Kidney (tissue), 14 donors: ENCODE measurements around the gene ACTA2. TPM values are rescaled to one million over a fixed set of nuclear protein-coding genes. Genes with fewer than 3 reads are reported as not detected.

Experiments used
- DNase-seq, 5 donors: peaks; one replicate each; pipeline ENCODE4 v3.0.0-alpha.2; 2013 to 2020
- FAIRE-seq: peaks from 2 replicates; lab custom pipeline; 2012; peaks lifted over from hg19 to GRCh38; lab: Jason Lieb, UNC
- H3K27ac ChIP-seq, 2 donors: one replicate each; pipeline ENCODE4 v1.7.0; 2013; ENCODE audit warnings: low read depth in 2 of 2, low read length in 2 of 2, inconsistent platforms in 1 of 2
- H3K27me3 ChIP-seq: one replicate; pipeline ENCODE4 v1.7.1; 2013; ENCODE audit warnings: low read length, inconsistent platforms; ENCODE audit not compliant: control insufficient read depth, insufficient read depth
- H3K36me3 ChIP-seq, 3 donors: one replicate each; pipeline versions ENCODE4 v1.7.0 to v1.7.1; 2013; ENCODE audit warnings: low read length in 3 of 3, control low read depth in 1 of 3, inconsistent platforms in 1 of 3; ENCODE audit not compliant: insufficient read depth in 3 of 3, control insufficient read depth in 2 of 3
- H3K4me1 ChIP-seq, 3 donors: one replicate each; pipeline versions ENCODE4 v1.7.0 to v1.7.1; 2013; ENCODE audit warnings: low read length in 3 of 3, inconsistent platforms in 1 of 3, low read depth in 1 of 3; ENCODE audit not compliant: control insufficient read depth in 2 of 3, insufficient read depth in 2 of 3
- H3K4me3 ChIP-seq, 3 donors: one replicate each; pipeline versions ENCODE4 v1.7.0 to v1.8.1; 2013; ENCODE audit warnings: low read length in 3 of 3, control low read depth in 1 of 3, inconsistent platforms in 1 of 3
- H3K9ac ChIP-seq, 3 donors: one replicate each; pipeline versions ENCODE4 v1.7.0 to v1.7.1; 2013; ENCODE audit warnings: low read length in 3 of 3, control low read depth in 1 of 3, inconsistent platforms in 1 of 3
- H3K9me3 ChIP-seq, 3 donors: one replicate each; pipeline versions ENCODE4 v1.7.0 to v1.7.1; 2013; ENCODE audit warnings: low read length in 3 of 3, control low read depth in 1 of 3, inconsistent platforms in 1 of 3; ENCODE audit not compliant: control insufficient read depth in 2 of 3, insufficient read depth in 1 of 3
- CTCF ChIP-seq: IDR thresholded peaks from 3 replicates; pipeline ENCODE4 v1.5.1; 2012; ENCODE audit warnings: mild to moderate bottlenecking, moderate library complexity, borderline replicate concordance; ENCODE audit not compliant: insufficient read depth; ENCODE audit errors: extremely low read depth
- intact Hi-C: fragments of 100-400 bp; cut with DNase I; formaldehyde crosslinking; loops from one replicate; pipeline ENCODE4 v1.11.1; 2022
- polyA plus RNA-seq: library from polyadenylated mRNA; stranded (reverse); fragments of 350-450 nt; fragmentation: Illumina TruSeq; extraction: RNeasy Lipid Tissue Mini Kit (QIAGEN cat#74804); gene quantifications from one replicate; pipeline ENCODE4 v1.2.3, GENCODE V29; 2014; ENCODE audit warnings: low read depth, low replicate concordance; ENCODE audit not compliant: insufficient read depth
- total RNA-seq: library from RNA; stranded (reverse); fragmentation: NEBNext Ultra II Directional; extraction: Animal tissue kit (Norgen Biotek cat#: 25700); gene quantifications from one replicate; pipeline ENCODE4 v1.2.1, GENCODE V29; 2021
- donor health status: control.
- donor health status: control.
- donor health status: control.
- donor health status: control.
- donor health status: control.
- donor health status: DM: yes; HTN: yes; CAD: no.
- donor health status: Normal renal cell carcinoma (clear cell type).

ACTA2 gene
- total and polyA plus RNA-seq, 2 donors from 2014 or later: 378 to 471 TPM

GRCh38 chr10:88991161-88991898 is 38.8 kb upstream of the ACTA2 start:
- intact Hi-C loops: no loop called here
- no peak for TF ChIP-seq CTCF
- FAIRE-seq (no peak), DNase-seq (peak; percentile 77 to 94 (median 89))
- peak overlapping the region; percentile 93 to 94 for H3K27ac ChIP-seq
- H3K4me1 ChIP-seq: peaks cover 4 to 12% (median 8%) of the 10 kb centered on the region in 3 donors
- H3K9me3 ChIP-seq: no peaks in the 10 kb centered on the region
- peak overlapping the region; percentile 57 to 96 (median 87) for H3K9ac ChIP-seq
- no peaks in the 10 kb centered on the region for H3K27me3 ChIP-seq
- peak overlapping the region; percentile 74 to 96 (median 88) for H3K4me3 ChIP-seq
- H3K36me3 ChIP-seq: no peaks in the 10 kb centered on the region

- FAIRE-seq (no peak), DNase-seq (peak; percentile 78 to 95 (median 87))
- no peak for TF ChIP-seq CTCF
- peaks cover 4 to 12% (median 8%) of the 10 kb centered on the region in 3 donors for H3K4me1 ChIP-seq
- H3K4me3 ChIP-seq: peak within 1 kb of the TSS; percentile 74 to 96 (median 88)
- no peaks in the 10 kb centered on the region for H3K9me3 ChIP-seq
- H3K9ac ChIP-seq: peak within 1 kb of the TSS; percentile 57 to 96 (median 87)
- H3K27me3 ChIP-seq: no peaks in the 10 kb centered on the region
- no peaks in the 10 kb centered on the region for H3K36me3 ChIP-seq
- intact Hi-C loops: no loop called here
- H3K27ac ChIP-seq: peak within 1 kb of the TSS; percentile 93 to 94
Observed at GRCh38 chr10:88990384-88991160, 38.0 kb upstream of the ACTA2 start, which contains the start of gene FAS. Gene FAS (plus strand): TSS chr10:88990798. CDS start chr10:88990877, 79 bp downstream.

- peak in 2 of 5 donors; percentile 85 to 87 for DNase-seq
- H3K4me3 ChIP-seq: peak overlapping the region; percentile 74 to 96 (median 88)
Observed at GRCh38 chr10:88989824-88990383, 37.3 kb upstream of the ACTA2 start.

More at GRCh38 chr10:88989824-88990383, 37.3 kb upstream of the ACTA2 start:
- Histone ChIP-seq H3K4me1 (peaks cover 4 to 12% (median 8%) of the 10 kb centered on the region in 3 donors), H3K36me3 (no peaks in the 10 kb centered on the region), H3K9me3 (no peaks in the 10 kb centered on the region), H3K27me3 (no peaks in the 10 kb centered on the region), H3K9ac (peak overlapping the region; percentile 55 to 96 (median 87)), H3K27ac (peak overlapping the region; percentile 93 to 94)
- FAIRE-seq: peak; percentile 83
- no peak for TF ChIP-seq CTCF
- intact Hi-C loops: loop anchor here (5.0 kb wide), 1 partner anchor 53 kb away; no protein-coding TSS in a partner anchor
